ENCODE results near the gene LRCOL1.
"Not testable (repeated sequence)": the region's sequence is repeated elsewhere in the genome, so short reads cannot be mapped to it uniquely, and the experiment has no call there.

Gene LRCOL1

GRCh38 chr12:132602572-132603239 is 7.7 kb downstream of the LRCOL1 start:
- DNase-seq (ENCODE audit: low read depth in 2 of 3, low spot score in 2 of 3): no peak

GRCh38 chr12:132601171-132601883 is 9.1 kb downstream of the LRCOL1 start:
- DNase-seq (ENCODE audit: low read depth in 2 of 3, low spot score in 2 of 3): no peak

- no peak for DNase-seq (ENCODE audit: low read depth in 2 of 3, low spot score in 2 of 3)
These were observed 10.0 kb downstream of the LRCOL1 start for GRCh38 chr12:132600048-132601032.

- DNase-seq (ENCODE audit: low read depth in 2 of 3, low spot score in 2 of 3): not testable (repeated sequence)
These were observed 10.9 kb downstream of the LRCOL1 start for GRCh38 chr12:132599502-132599901.

- DNase-seq (ENCODE audit: low read depth in 2 of 3, low spot score in 2 of 3): no peak
These were observed 12.8 kb downstream of the LRCOL1 start for GRCh38 chr12:132597333-132598316.

- DNase-seq (ENCODE audit: low read depth in 2 of 3, low spot score in 2 of 3): no peak
These were observed 14.4 kb downstream of the LRCOL1 start for GRCh38 chr12:132596016-132596415.

- no peak for DNase-seq (ENCODE audit: low read depth in 2 of 3, low spot score in 2 of 3)
These were observed 15.2 kb downstream of the LRCOL1 start for GRCh38 chr12:132595183-132595582.

GRCh38 chr12:132593938-132594358 is 16.4 kb downstream of the LRCOL1 start:
- DNase-seq (ENCODE audit: low read depth in 2 of 3, low spot score in 2 of 3): no peak

GRCh38 chr12:132593521-132593920 is 16.9 kb downstream of the LRCOL1 start:
- no peak for DNase-seq (ENCODE audit: low read depth in 2 of 3, low spot score in 2 of 3)

GRCh38 chr12:132593071-132593470 is 17.3 kb downstream of the LRCOL1 start:
- DNase-seq (ENCODE audit: low read depth in 2 of 3, low spot score in 2 of 3): no peak

GRCh38 chr12:132592282-132592970 is 18.0 kb downstream of the LRCOL1 start:
- no peak for DNase-seq (ENCODE audit: low read depth in 2 of 3, low spot score in 2 of 3)

- DNase-seq (ENCODE audit: low read depth in 2 of 3, low spot score in 2 of 3): no peak
These were observed 19.1 kb downstream of the LRCOL1 start for GRCh38 chr12:132591107-132591935.

GRCh38 chr12:132588821-132589669 is 21.3 kb downstream of the LRCOL1 start:
- no peak for DNase-seq (ENCODE audit: low read depth in 2 of 3, low spot score in 2 of 3)

GRCh38 chr12:132588319-132588718 is 22.1 kb downstream of the LRCOL1 start:
- no peak for DNase-seq (ENCODE audit: low read depth in 2 of 3, low spot score in 2 of 3)

GRCh38 chr12:132587781-132588180 is 22.6 kb downstream of the LRCOL1 start:
- no peak for DNase-seq (ENCODE audit: low read depth in 2 of 3, low spot score in 2 of 3)

GRCh38 chr12:132586929-132587328 is 23.5 kb downstream of the LRCOL1 start:
- DNase-seq (ENCODE audit: low read depth in 2 of 3, low spot score in 2 of 3): no peak

- no peak for DNase-seq (ENCODE audit: low read depth in 2 of 3, low spot score in 2 of 3)
These were observed 25.2 kb downstream of the LRCOL1 start for GRCh38 chr12:132585177-132585576.

GRCh38 chr12:132584429-132584828 is 26.0 kb downstream of the LRCOL1 start:
- no peak for DNase-seq (ENCODE audit: low read depth in 2 of 3, low spot score in 2 of 3)

Data from activated CD8-positive, alpha-beta memory T cell treated with anti-CD3 and anti-CD28 coated beads for 48 hours (primary cell).